Measurements from ENCODE around the gene TAF11L4.
"Not testable (repeated sequence)": the region's sequence is repeated elsewhere in the genome, so short reads cannot be mapped to it uniquely, and the experiment has no call there.

DNA sequence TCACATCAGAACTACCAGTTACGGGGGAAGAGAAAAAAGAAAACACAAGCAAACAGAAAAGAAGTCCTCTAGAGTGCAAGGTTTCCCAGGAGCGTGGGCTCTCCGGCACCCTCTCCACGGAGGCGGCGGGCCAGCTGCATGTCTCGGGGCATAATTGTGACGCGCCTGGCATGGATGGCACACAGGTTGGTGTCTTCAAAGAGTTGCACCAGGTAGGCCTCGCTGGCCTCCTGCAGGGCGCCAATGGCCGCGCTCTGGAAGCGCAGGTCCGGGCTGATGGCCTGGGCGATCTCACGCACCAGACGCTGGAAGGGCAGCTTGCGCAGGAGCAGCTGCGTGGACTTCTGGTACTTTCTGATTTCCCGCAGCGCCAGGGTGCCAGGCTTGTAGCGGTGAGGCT, 30.3 kb upstream of the TAF11L4 start:
- not testable (repeated sequence) for TF ChIP-seq POLR2A (IDR thresholded peaks at IDR 0.05; ENCODE audit: low read length); GATA1 (IDR thresholded peaks at IDR 0.05; ENCODE audit: low read depth, low read length)
